AG04449 (cell line): ENCODE data around the gene ZDHHC20.

ENCODE experiments used
- CTCF ChIA-PET: fragments of 350-600 bp; formaldehyde crosslinking; extraction: SDS; loops from one replicate; lab custom pipeline; 2021; ENCODE audit warnings: antibody characterized with exemption; lab: Yijun Ruan, JAX
- POLR2A ChIA-PET: fragments of 400-600, 350-600 bp; formaldehyde crosslinking; extraction: SDS; loops from one replicate; lab custom pipeline; 2020; ENCODE audit warnings: antibody characterized with exemption, inconsistent platforms; lab: Yijun Ruan, JAX
- DNase-seq: peaks from one replicate; pipeline ENCODE4 v3.0.0-alpha.2; 2010; ENCODE audit warnings: low read depth, low spot score
- H3K4me3 ChIP-seq: 2 replicates; pipeline ENCODE4 v1.5.1; 2011; ENCODE audit warnings: low read depth, mild to moderate bottlenecking, control low read depth, low read length
- TF ChIP-seq, protein P1 (sequence below): IDR thresholded peaks from one replicate; pipeline ENCODE4 v1.5.1; 2011; ENCODE audit warnings: mild to moderate bottlenecking, moderate library complexity, low read length, control low read depth, inconsistent platforms; ENCODE audit not compliant: insufficient read depth; ENCODE audit errors: missing control alignments

ZDHHC20 gene

DNA sequence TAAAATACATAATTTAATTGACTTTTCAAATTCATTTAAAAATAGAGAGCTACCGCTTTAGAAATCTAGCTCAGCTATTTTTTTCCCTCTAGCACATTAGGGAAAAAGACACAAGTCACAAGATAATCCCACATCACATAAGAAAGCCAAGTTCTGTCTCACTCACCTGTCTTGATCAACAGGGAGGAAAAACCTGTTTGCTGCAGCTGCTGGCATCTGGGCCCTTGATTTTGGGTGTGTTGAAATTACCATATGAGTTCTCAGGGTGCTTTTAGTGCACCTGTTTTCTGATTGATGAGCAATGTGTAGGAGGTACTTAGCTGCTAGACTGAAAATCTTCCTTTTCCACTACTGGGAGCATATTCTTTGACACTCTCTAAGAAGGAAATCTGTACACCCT is 53.8 kb downstream of the ZDHHC20 start:
- no peak overlapping the region for H3K4me3 ChIP-seq
- TF ChIP-seq, protein P1, sequence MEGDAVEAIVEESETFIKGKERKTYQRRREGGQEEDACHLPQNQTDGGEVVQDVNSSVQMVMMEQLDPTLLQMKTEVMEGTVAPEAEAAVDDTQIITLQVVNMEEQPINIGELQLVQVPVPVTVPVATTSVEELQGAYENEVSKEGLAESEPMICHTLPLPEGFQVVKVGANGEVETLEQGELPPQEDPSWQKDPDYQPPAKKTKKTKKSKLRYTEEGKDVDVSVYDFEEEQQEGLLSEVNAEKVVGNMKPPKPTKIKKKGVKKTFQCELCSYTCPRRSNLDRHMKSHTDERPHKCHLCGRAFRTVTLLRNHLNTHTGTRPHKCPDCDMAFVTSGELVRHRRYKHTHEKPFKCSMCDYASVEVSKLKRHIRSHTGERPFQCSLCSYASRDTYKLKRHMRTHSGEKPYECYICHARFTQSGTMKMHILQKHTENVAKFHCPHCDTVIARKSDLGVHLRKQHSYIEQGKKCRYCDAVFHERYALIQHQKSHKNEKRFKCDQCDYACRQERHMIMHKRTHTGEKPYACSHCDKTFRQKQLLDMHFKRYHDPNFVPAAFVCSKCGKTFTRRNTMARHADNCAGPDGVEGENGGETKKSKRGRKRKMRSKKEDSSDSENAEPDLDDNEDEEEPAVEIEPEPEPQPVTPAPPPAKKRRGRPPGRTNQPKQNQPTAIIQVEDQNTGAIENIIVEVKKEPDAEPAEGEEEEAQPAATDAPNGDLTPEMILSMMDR, result no peak
- ChIA-PET CTCF (no interaction called here), POLR2A (no interaction called here)
- DNase-seq, result no peak

DNA sequence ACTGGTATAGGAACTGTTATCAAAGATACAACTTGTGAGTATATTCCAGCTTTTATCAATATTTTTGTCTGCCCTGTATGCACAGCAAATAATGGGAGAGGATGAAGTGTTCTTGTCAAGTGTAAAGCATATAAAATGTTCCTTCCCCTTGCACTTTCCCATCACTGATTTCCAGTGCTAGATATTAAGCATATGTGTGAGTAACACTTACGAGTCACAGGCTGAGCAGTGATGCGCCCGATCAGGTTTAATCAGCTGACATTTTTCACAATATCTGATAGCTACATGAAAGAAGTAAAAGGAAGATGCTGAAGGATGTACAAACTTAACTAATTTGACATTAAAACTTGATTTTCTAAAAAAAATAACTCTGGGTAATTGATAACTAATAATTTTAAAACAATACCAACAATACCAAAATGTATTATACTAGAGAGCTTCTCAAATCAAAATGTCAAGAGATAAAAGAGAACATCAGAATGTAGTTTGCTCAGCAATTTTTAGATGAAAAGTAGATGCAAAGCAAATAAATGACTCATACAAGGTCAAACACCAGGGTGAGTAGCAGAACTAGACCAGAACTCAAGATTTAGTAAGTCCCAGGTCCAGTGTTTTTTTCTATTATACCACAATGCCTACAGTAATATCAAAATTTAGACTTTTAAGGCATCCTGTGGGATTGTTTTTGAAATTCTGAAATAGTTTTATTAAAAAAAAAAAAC is 56.4 kb downstream of the ZDHHC20 start:
- no peak overlapping the region for H3K4me3 ChIP-seq
- ChIA-PET POLR2A (no interaction called here), CTCF (interaction anchor here (1.0 kb wide), 1 partner anchor 8 kb away, joined by 3 read pairs; no protein-coding TSS in a partner anchor)
- TF ChIP-seq, protein P1, result no peak
- DNase-seq, result peak; percentile 10

DNA sequence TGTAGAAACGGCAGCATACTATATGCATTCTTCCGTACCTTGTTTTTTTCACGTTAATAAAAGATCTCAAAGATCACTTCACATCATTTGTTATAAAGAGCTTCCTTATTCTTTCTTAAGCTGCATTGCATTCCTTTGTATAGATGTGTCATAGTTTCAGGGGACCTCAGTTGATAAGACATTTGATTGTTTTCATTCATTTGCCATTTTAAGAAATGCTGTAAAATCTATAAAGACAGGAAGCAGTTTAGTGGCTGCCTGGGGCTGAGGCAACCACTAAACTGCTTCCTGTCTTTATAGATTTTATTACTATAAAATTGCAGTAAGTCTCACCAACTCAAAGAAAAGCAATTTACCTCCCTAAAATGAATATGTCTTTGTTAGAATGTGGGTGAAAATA is 59.4 kb downstream of the ZDHHC20 start:
- ChIA-PET CTCF (no interaction called here), POLR2A (no interaction called here)
- DNase-seq, result no peak
- H3K4me3 ChIP-seq, result no peak overlapping the region
- TF ChIP-seq, protein P1, result no peak

DNA sequence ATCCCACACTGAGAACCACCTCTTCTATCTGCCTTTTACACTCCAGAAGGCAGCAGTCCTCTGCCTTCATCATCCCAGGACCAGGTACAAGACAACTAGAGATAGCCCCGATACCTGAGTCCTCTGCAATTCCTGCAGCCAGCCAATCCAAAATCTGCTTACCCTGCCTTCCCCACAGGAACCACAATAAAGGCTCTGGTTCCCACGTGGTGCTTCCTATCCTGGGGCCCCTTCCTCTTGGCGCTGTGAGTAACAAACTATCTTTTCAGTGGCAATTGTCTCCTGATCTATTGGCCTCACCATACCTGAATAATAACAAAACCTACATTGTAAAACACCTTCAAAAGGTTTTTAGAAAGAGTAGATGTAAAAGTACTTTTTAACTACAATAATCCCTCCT is 63.1 kb downstream of the ZDHHC20 start:
- H3K4me3 ChIP-seq, result no peak overlapping the region
- CTCF ChIA-PET, result no interaction called here
- DNase-seq, result no peak
- TF ChIP-seq, protein P1, result no peak
- POLR2A ChIA-PET, result no interaction called here

DNA sequence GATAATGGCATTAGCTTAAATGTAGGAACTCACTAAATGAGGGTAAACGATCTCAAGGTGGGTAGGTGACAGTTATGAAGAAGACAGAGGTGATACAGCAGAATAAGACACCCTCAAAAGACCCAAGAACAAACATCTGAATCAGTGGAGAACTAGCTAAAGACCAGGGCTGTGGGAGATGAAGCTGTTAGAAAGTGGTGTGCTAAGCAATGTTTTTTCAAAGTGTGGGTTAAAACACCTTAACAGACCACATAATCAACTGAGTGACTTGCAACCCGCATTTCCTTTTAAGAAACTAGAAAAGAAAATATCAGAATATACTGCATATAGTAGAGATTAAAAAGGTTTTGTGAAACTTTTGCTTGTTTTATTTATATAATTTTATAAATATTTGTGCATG is 70.0 kb downstream of the ZDHHC20 start:
- POLR2A ChIA-PET, result interaction anchor here (1.1 kb wide), 1 partner anchor 70 kb away, joined by 3 read pairs; the partner anchor contains the start of gene ZDHHC20
- H3K4me3 ChIP-seq, result no peak overlapping the region
- DNase-seq, result no peak
- TF ChIP-seq, protein P1, result no peak
- CTCF ChIA-PET, result no interaction called here

DNA sequence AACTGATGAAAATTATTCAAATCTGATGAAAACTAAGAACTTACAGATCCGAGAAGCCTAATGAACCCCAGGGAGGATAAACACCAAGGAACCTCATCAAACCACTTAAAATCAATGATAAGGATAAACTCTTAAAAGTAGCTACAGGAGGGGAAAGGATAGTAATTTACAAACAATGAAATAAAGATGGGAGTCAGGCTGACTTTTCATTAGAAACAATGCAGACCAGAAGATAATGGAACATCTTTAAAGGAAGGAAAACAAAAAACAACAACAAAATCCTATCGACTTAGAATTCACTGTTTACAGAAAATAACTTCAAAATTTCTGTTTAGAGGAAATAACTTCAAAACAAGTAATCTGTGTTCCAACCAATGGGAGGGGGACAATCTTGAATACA is 73.4 kb downstream of the ZDHHC20 start:
- CTCF ChIA-PET, result interaction anchor here (1.0 kb wide), 1 partner anchor 88 kb away, joined by 3 read pairs; no protein-coding TSS in a partner anchor
- no peak overlapping the region for H3K4me3 ChIP-seq
- POLR2A ChIA-PET, result no interaction called here
- TF ChIP-seq, protein P1, result no peak
- no peak for DNase-seq
